Measurements from ENCODE around the gene GTF3C2. TPM values are rescaled to one million over a fixed set of nuclear protein-coding genes. Genes with fewer than 3 reads are reported as not detected.

GTF3C2 gene
- polyA plus RNA-seq, 1 experiment = 39.0 TPM

DNA sequence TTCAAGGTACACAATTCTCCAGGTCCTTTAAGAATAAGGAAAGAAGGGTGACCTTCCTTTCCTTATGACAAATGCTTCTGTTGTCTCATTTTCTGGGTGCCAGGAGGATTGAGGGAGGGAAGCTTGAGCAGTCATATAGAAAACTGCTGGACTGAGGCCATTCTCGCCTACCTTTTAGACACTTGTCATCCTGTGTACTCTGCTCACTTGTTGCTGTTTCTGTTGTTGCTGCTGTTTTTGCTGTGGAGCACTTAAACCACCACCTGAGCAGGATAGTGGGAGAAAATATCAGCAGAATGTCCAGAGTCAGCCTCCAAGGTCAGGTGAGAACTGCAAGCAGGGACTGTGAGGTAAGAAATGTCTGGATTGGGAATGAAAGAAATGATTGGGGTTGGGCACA is 78.6 kb downstream of the GTF3C2 start:
- POLR2A ChIA-PET = no interaction called here
- no peaks in the 10 kb centered on the region for H3K36me3 ChIP-seq (ENCODE audit: control insufficient read depth, insufficient read depth, low read length)
- no peak for DNase-seq (ENCODE audit: low read depth)
- CTCF ChIA-PET = interaction anchor here (4.0 to 6.0 kb wide), 2 partner anchors 13 to 316 kb away, joined by 18 to 66 read pairs; no protein-coding TSS in a partner anchor
- peaks cover 11% of the 10 kb centered on the region for H3K27me3 ChIP-seq (ENCODE audit: control insufficient read depth, insufficient read depth, low read length)
- no peak overlapping the region for H3K4me3 ChIP-seq (ENCODE audit: low read depth, low read length)
- TF ChIP-seq, protein P1, sequence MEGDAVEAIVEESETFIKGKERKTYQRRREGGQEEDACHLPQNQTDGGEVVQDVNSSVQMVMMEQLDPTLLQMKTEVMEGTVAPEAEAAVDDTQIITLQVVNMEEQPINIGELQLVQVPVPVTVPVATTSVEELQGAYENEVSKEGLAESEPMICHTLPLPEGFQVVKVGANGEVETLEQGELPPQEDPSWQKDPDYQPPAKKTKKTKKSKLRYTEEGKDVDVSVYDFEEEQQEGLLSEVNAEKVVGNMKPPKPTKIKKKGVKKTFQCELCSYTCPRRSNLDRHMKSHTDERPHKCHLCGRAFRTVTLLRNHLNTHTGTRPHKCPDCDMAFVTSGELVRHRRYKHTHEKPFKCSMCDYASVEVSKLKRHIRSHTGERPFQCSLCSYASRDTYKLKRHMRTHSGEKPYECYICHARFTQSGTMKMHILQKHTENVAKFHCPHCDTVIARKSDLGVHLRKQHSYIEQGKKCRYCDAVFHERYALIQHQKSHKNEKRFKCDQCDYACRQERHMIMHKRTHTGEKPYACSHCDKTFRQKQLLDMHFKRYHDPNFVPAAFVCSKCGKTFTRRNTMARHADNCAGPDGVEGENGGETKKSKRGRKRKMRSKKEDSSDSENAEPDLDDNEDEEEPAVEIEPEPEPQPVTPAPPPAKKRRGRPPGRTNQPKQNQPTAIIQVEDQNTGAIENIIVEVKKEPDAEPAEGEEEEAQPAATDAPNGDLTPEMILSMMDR (IDR thresholded peaks at IDR 0.05; ENCODE audit: insufficient read depth, low read depth, low read length) = no peak

Other genes with a start within 250 kb of the GTF3C2 start
- 4.8 and 6.9 TPM in 2 replicates for gene CGREF1, start 237.6 kb downstream of the GTF3C2 start, polyA plus RNA-seq (2011; rRNA removed)
- gene ABHD1, start 232.9 kb downstream of the GTF3C2 start, polyA plus RNA-seq (2011; rRNA removed) = 0.07 TPM in 1 of 2 replicates, not detected in the other
- gene PREB, start 222.1 kb downstream of the GTF3C2 start, polyA plus RNA-seq (2011; rRNA removed) = 54.9 and 84.0 TPM in 2 replicates
- not detected in 2 replicates for gene PRR30, start 217.4 kb downstream of the GTF3C2 start, polyA plus RNA-seq (2011; rRNA removed)
- not detected in 2 replicates for gene TCF23, start 207.8 kb downstream of the GTF3C2 start, polyA plus RNA-seq (2011; rRNA removed)
- 217 and 268 TPM in 2 replicates for gene ATRAID, start 144.7 kb downstream of the GTF3C2 start, polyA plus RNA-seq (2011; rRNA removed)
- 22.3 and 33.7 TPM in 2 replicates for gene SLC5A6, start 144.5 kb downstream of the GTF3C2 start, polyA plus RNA-seq (2011; rRNA removed)
- gene CAD, start 139.4 kb downstream of the GTF3C2 start, polyA plus RNA-seq (2011; rRNA removed) = 12.4 and 26.6 TPM in 2 replicates
- gene SLC30A3, start 93.7 kb downstream of the GTF3C2 start, polyA plus RNA-seq (2011; rRNA removed) = 0.06 and 0.10 TPM in 2 replicates
- not detected in 2 replicates for gene DNAJC5G, start 81.3 kb downstream of the GTF3C2 start, polyA plus RNA-seq (2011; rRNA removed)
- gene TRIM54, start 74.3 kb downstream of the GTF3C2 start, polyA plus RNA-seq (2011; rRNA removed) = 0.05 TPM in 1 of 2 replicates, not detected in the other
- gene UCN, start 48.3 kb downstream of the GTF3C2 start, polyA plus RNA-seq (2011; rRNA removed) = 0.17 and 0.34 TPM in 2 replicates
- 177 and 188 TPM in 2 replicates for gene MPV17, start 33.7 kb downstream of the GTF3C2 start, polyA plus RNA-seq (2011; rRNA removed)
- 39.6 and 42.8 TPM in 2 replicates for gene EIF2B4, start 13.6 kb upstream of the GTF3C2 start, polyA plus RNA-seq (2011; rRNA removed)
- gene SNX17, start 13.9 kb upstream of the GTF3C2 start, polyA plus RNA-seq (2011; rRNA removed) = 134 and 154 TPM in 2 replicates
- 8.4 and 12.2 TPM in 2 replicates for gene ZNF513, start 24.0 kb upstream of the GTF3C2 start, polyA plus RNA-seq (2011; rRNA removed)
- 45.8 and 48.3 TPM in 2 replicates for gene PPM1G, start 52.8 kb upstream of the GTF3C2 start, polyA plus RNA-seq (2011; rRNA removed)
- 234 and 270 TPM in 2 replicates for gene NRBP1, start 71.9 kb upstream of the GTF3C2 start, polyA plus RNA-seq (2011; rRNA removed)
- gene KRTCAP3, start 85.6 kb upstream of the GTF3C2 start, polyA plus RNA-seq (2011; rRNA removed) = 0.44 and 0.47 TPM in 2 replicates
- 19.0 and 20.3 TPM in 2 replicates for gene IFT172, start 133.0 kb upstream of the GTF3C2 start, polyA plus RNA-seq (2011; rRNA removed)
- 6.9 and 8.9 TPM in 2 replicates for gene FNDC4, start 138.4 kb upstream of the GTF3C2 start, polyA plus RNA-seq (2011; rRNA removed)
- 0.47 and 0.54 TPM in 2 replicates for gene GCKR, start 140.1 kb upstream of the GTF3C2 start, polyA plus RNA-seq (2011; rRNA removed)
- gene ZNF512, start 226.3 kb upstream of the GTF3C2 start, polyA plus RNA-seq (2011; rRNA removed) = 19.2 and 31.8 TPM in 2 replicates